ENCODE measurements around the gene CWF19L1. TPM values are rescaled to one million over a fixed set of nuclear protein-coding genes. Genes with fewer than 3 reads are reported as not detected.

Gene CWF19L1
- total RNA-seq, 2 experiments from 2014 or later, result 38.5 to 43.3 TPM

GRCh38 chr10:100186253-100187212 lies 80.9 kb downstream of the CWF19L1 start:
- ChIA-PET POLR2A (interaction anchor here (0.7 to 2.1 kb wide), 4 partner anchors 11 to 323 kb away, joined by 3 to 9 read pairs (median 3); no protein-coding TSS in a partner anchor), CTCF (no interaction called here)
- Mint-ChIP-seq H3K4me3 (peak overlapping the region; percentile 91), H3K9me3 (no peaks in the 10 kb centered on the region), H3K27ac (peak overlapping the region; percentile 93), H3K4me1 (ENCODE audit: low read depth) (peaks cover 46% of the 10 kb centered on the region), H3K27me3 (no peaks in the 10 kb centered on the region), H3K36me3 (ENCODE audit: low read depth) (peaks cover 66% of the 10 kb centered on the region)
- intact Hi-C loops (cut with micrococcal nuclease), result no loop called here
- ATAC-seq, result peak; percentile 68
- TF ChIP-seq, protein P1, sequence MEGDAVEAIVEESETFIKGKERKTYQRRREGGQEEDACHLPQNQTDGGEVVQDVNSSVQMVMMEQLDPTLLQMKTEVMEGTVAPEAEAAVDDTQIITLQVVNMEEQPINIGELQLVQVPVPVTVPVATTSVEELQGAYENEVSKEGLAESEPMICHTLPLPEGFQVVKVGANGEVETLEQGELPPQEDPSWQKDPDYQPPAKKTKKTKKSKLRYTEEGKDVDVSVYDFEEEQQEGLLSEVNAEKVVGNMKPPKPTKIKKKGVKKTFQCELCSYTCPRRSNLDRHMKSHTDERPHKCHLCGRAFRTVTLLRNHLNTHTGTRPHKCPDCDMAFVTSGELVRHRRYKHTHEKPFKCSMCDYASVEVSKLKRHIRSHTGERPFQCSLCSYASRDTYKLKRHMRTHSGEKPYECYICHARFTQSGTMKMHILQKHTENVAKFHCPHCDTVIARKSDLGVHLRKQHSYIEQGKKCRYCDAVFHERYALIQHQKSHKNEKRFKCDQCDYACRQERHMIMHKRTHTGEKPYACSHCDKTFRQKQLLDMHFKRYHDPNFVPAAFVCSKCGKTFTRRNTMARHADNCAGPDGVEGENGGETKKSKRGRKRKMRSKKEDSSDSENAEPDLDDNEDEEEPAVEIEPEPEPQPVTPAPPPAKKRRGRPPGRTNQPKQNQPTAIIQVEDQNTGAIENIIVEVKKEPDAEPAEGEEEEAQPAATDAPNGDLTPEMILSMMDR (IDR thresholded peaks at IDR 0.05), result no peak
- DNase-seq, result peak; percentile 46

DNA sequence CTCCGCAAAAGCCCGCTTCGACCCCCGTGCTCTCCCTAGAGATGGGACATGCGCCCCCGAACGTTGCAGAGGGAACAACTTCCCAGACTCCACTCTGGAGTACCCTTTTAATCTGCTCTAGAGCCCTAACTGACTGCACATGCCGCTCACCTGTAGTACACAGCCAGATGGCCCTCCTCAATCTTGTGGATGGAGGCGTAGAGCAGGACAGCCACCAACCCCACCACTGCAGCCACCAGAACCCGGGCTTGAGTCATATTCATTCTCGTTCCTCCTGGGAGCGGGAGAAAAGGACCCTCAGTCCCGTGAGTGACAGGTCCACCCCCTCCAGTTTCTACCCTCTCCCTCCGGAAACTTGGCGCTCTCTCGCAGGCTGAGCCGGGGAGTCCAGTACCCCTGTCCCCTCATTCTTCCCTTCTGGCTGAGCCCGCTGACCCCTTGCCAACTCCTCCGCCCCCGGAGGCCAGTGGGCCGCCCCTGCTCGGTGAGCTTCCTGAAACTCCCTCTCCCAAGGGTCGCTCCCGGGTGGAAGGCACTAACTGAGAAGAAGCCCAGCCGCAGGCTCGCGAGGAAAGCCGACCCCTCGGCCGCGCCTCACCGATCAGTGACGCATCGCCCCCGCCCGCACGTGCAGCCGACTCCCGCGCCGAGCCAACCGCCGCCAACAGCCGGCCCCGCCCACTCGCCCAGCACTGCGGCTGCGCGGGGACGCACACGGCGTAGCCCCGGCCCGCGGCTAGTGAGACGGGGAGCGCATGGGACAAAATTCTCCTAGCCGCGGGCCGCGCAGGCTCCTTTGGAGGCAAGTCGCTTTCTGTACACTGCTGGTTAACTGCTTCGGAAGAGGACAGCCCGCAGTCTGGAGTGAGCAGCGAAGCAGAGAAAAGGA lies 81.8 kb downstream of the CWF19L1 start, which contains the start of gene ERLIN1:
ERLIN1 (minus strand) TSS at position 666 of the 889 bp plus-strand sequence; CDS start at position 263, 403 bp downstream.
- ATAC-seq (peak; percentile 92), DNase-seq (peak; percentile 95)
- peak within 1 kb of the TSS; percentile 93 for H3K27ac Mint-ChIP-seq
- peak within 1 kb of the TSS; percentile 91 for H3K4me3 Mint-ChIP-seq
- intact Hi-C loops (cut with micrococcal nuclease), result no loop called here
- no peaks in the 10 kb centered on the region for H3K9me3 Mint-ChIP-seq
- H3K27me3 Mint-ChIP-seq, result no peaks in the 10 kb centered on the region
- ChIA-PET POLR2A (interaction anchor here (0.7 to 2.1 kb wide), 8 partner anchors 10 to 323 kb away, joined by 3 to 9 read pairs (median 3); no protein-coding TSS in a partner anchor), CTCF (interaction anchor here (1.4 kb wide), 1 partner anchor 11 kb away, joined by 8 read pairs; no protein-coding TSS in a partner anchor)
- TF ChIP-seq, protein P1 (IDR thresholded peaks at IDR 0.05), result no peak
- H3K4me1 Mint-ChIP-seq (ENCODE audit: low read depth), result peaks cover 41% of the 10 kb centered on the region
- H3K36me3 Mint-ChIP-seq (ENCODE audit: low read depth), result peaks cover 59% of the 10 kb centered on the region

DNA sequence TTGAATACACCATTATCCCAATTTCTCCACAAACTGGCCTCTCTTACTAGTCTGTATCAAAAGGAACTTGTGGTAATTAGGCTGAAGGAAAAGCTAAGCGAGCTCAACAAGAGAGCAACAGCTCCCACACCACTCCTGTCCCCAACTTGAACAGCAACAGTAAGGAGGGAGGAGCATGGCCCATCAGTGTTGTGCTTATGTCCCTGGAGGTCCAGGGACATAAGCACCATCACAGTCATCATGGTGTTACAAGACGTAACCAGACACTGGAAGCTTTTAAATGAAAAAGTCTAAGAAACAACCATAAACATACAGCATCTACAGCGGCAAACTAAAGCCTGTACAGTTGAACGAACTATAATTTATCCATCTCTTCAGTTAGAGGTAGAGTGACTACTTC lies 82.6 kb downstream of the CWF19L1 start:
- intact Hi-C loops (cut with micrococcal nuclease), result no loop called here
- Mint-ChIP-seq H3K27ac (peak overlapping the region; percentile 93), H3K27me3 (no peaks in the 10 kb centered on the region), H3K4me1 (ENCODE audit: low read depth) (peaks cover 49% of the 10 kb centered on the region), H3K9me3 (no peaks in the 10 kb centered on the region), H3K36me3 (ENCODE audit: low read depth) (peaks cover 59% of the 10 kb centered on the region), H3K4me3 (peak overlapping the region; percentile 91)
- TF ChIP-seq, protein P1 (IDR thresholded peaks at IDR 0.05), result no peak
- ChIA-PET CTCF (interaction anchor here (1.0 to 1.4 kb wide), 2 partner anchors 10 to 339 kb away, joined by 3 to 8 read pairs; no protein-coding TSS in a partner anchor), POLR2A (interaction anchor here (0.6 to 2.1 kb wide), 7 partner anchors 10 to 40 kb away, joined by 3 to 9 read pairs (median 4); no protein-coding TSS in a partner anchor)
- DNase-seq (peak; percentile 33), ATAC-seq (no peak)

DNA sequence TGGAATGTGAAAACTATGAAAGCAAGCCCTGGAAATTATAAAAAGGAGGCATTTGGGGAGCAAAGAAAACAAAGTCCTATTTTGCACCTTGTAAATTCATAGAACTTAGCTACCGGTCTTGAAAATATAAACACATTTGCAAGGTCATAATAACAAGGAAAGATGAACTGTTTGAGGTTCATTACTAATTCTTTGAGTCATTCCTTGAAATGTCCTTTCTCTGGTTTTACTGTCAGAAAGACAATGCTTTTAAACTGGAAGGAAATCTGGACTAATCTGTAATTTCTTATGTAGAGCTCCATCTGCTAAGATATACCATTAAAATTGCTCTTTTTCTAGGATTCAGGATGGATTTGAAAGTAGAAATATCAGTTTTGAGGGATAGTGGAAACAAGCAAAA lies 83.0 kb downstream of the CWF19L1 start:
- CTCF ChIA-PET, result interaction anchor here (1.0 to 1.4 kb wide), 3 partner anchors 9 to 339 kb away, joined by 3 to 8 read pairs (median 5); no protein-coding TSS in a partner anchor
- ATAC-seq, result no peak
- intact Hi-C loops (cut with micrococcal nuclease), result no loop called here

More for the DNA sequence above, 83.0 kb downstream of the CWF19L1 start:
- POLR2A ChIA-PET, result interaction anchor here (0.6 to 2.1 kb wide), 7 partner anchors 9 to 433 kb away, joined by 3 to 9 read pairs (median 4); no protein-coding TSS in a partner anchor
- no peaks in the 10 kb centered on the region for H3K9me3 Mint-ChIP-seq
- H3K27me3 Mint-ChIP-seq, result no peaks in the 10 kb centered on the region
- H3K27ac Mint-ChIP-seq, result peak overlapping the region; percentile 93
- H3K36me3 Mint-ChIP-seq (ENCODE audit: low read depth), result peaks cover 56% of the 10 kb centered on the region
- peak overlapping the region; percentile 91 for H3K4me3 Mint-ChIP-seq
- DNase-seq, result no peak
- H3K4me1 Mint-ChIP-seq (ENCODE audit: low read depth), result peaks cover 49% of the 10 kb centered on the region
- TF ChIP-seq, protein P1 (IDR thresholded peaks at IDR 0.05), result no peak

All from activated CD8-positive, alpha-beta T cell treated with anti-CD3 and anti-CD28 coated beads for 36 hours (primary cell).